A549 (cell line): ENCODE data around the gene GCKR. TPM values are rescaled to one million over a fixed set of nuclear protein-coding genes. Genes with fewer than 3 reads are reported as not detected.

Experiments
- ATAC-seq, 2 experiments: fragments of 200-7000 bp in 1 of 2; fragments of >200 bp in 1 of 2; cut with Nextera tagmentation in 1 of 2; cut with Tn5 transposase in 1 of 2; 3 replicates each; pipeline versions ENCODE4 v1.8.0 to v1.9.1; 2018 to 2020; ENCODE audit warnings: mild to moderate bottlenecking in 1 of 2, moderate library complexity in 1 of 2
- CTCF ChIA-PET: fragments of 300-600 bp; sonication (Branson Sonifier 250); formaldehyde crosslinking; extraction: SDS; loops from one replicate; lab custom pipeline; 2021; ENCODE audit warnings: antibody characterized with exemption, inconsistent platforms; lab: Yijun Ruan, JAX
- POLR2A ChIA-PET: fragments of 350-600 bp; formaldehyde crosslinking; extraction: SDS; loops from one replicate; lab custom pipeline; 2021; ENCODE audit warnings: antibody characterized with exemption, inconsistent platforms; lab: Yijun Ruan, JAX
- DNase-seq, 2 experiments: peaks; one replicate each; pipeline versions ENCODE4 v3.0.0 to v3.0.0-alpha.2; 2011 to 2016; ENCODE audit warnings: low read depth in 1 of 2, low spot score in 1 of 2
- FAIRE-seq: peaks from 2 replicates; lab custom pipeline; 2011; peaks lifted over from hg19 to GRCh38; lab: Jason Lieb, UNC
- H3K27ac ChIP-seq, 2 experiments: fragments of >200 bp; sonication (Bioruptor Twin); formaldehyde crosslinking; 3 replicates each; pipeline ENCODE4 v1.5.1; 2016 to 2017
- H3K4me1 ChIP-seq: fragments of >200 bp; sonication (Bioruptor Twin); formaldehyde crosslinking; 3 replicates; pipeline ENCODE4 v1.6.1; 2016
- H3K4me2 ChIP-seq: fragments of >200 bp; sonication (Bioruptor Twin); formaldehyde crosslinking; 3 replicates; pipeline ENCODE4 v1.6.1; 2016
- H3K4me3 ChIP-seq: fragments of >200 bp; sonication (Bioruptor Twin); formaldehyde crosslinking; 3 replicates; pipeline ENCODE4 v1.5.1; 2016
- H3K9me3 ChIP-seq: fragments of >200 bp; sonication (Bioruptor Twin); formaldehyde crosslinking; 3 replicates; pipeline ENCODE4 v1.6.1; 2016
- BHLHE40 ChIP-seq: IDR thresholded peaks from 2 replicates; pipeline ENCODE4 v1.6.1; 2012; ENCODE audit warnings: low read depth, low read length, inconsistent platforms
- CBX2 ChIP-seq: fragments of 200-600 bp; sonication (generic); IDR thresholded peaks from 2 replicates; pipeline ENCODE4 v1.6.1; 2016; ENCODE audit warnings: low read depth, mild to moderate bottlenecking, borderline replicate concordance
- EHF ChIP-seq: fragments of 250-450 bp; sonication (Bioruptor Pico); IDR thresholded peaks from 2 replicates; pipeline ENCODE4 v1.5.0; 2020; ENCODE audit warnings: mild to moderate bottlenecking
- EP300 ChIP-seq, 2 experiments: fragments of >200 bp; sonication (Bioruptor Twin); formaldehyde crosslinking; IDR thresholded peaks; 2 replicates in 1 of 2; 3 replicates in 1 of 2; pipeline ENCODE4 v1.6.1; 2016 to 2017
- ESRRA ChIP-seq: fragments of 150-350 bp; IDR thresholded peaks from 2 replicates; pipeline ENCODE4 v1.6.1; 2014; ENCODE audit warnings: mild to moderate bottlenecking, low read length, borderline replicate concordance
- FOSL2 ChIP-seq, 2 experiments: fragments of 450-650 bp in 1 of 2; fragments of >200 bp in 1 of 2; sonication (Bioruptor Twin) in 1 of 2; formaldehyde crosslinking; IDR thresholded peaks; 2 replicates each; pipeline versions ENCODE4 v1.5.0 to v1.6.1; 2016 to 2020; ENCODE audit warnings: mild to moderate bottlenecking in 1 of 2, moderate library complexity in 1 of 2
- GATA3 ChIP-seq: IDR thresholded peaks from 2 replicates; pipeline ENCODE4 v1.6.1; 2012; ENCODE audit warnings: borderline replicate concordance
- JUN ChIP-seq, 2 experiments: fragments of >200 bp; sonication (Bioruptor Twin); formaldehyde crosslinking; IDR thresholded peaks; 2 replicates in 1 of 2; 3 replicates in 1 of 2; pipeline ENCODE4 v1.6.1; 2016 to 2017
- KDM5A ChIP-seq: fragments of 200-600 bp; sonication (generic); IDR thresholded peaks from 2 replicates; pipeline ENCODE4 v1.6.1; 2016; ENCODE audit warnings: antibody characterized with exemption, mild to moderate bottlenecking
- MAFK ChIP-seq: fragments of 450-650 bp; IDR thresholded peaks from 2 replicates; pipeline ENCODE4 v1.6.1; 2014; ENCODE audit not compliant: partially characterized antibody
- MAX ChIP-seq: IDR thresholded peaks from 2 replicates; pipeline ENCODE4 v1.6.1; 2012
- NFE2L2 ChIP-seq: fragments of 150-350 bp; conservative IDR thresholded peaks from 2 replicates; pipeline ENCODE4 v1.6.1; 2014; ENCODE audit warnings: low read length
- NPAS2 ChIP-seq: fragments of 250-450 bp; sonication (Bioruptor Pico); IDR thresholded peaks from 2 replicates; pipeline ENCODE4 v1.8.0; 2022; ENCODE audit warnings: mild to moderate bottlenecking, moderate library complexity, borderline replicate concordance
- POLR2A ChIP-seq: IDR thresholded peaks from 2 replicates; pipeline ENCODE4 v1.6.1; 2012; ENCODE audit warnings: mild to moderate bottlenecking, low read length
- POLR2AphosphoS2 ChIP-seq: conservative IDR thresholded peaks from 2 replicates; pipeline ENCODE4 v1.6.1; 2012; ENCODE audit warnings: low read length, improper control_type of control experiment, inconsistent platforms
- RAD21 ChIP-seq, 2 experiments: fragments of >200 bp in 1 of 2; sonication (Bioruptor Twin) in 1 of 2; formaldehyde crosslinking in 1 of 2; IDR thresholded peaks in 1 of 2; conservative IDR thresholded peaks in 1 of 2; 2 replicates in 1 of 2; 3 replicates in 1 of 2; pipeline ENCODE4 v1.6.1; 2012 to 2018; ENCODE audit warnings: inconsistent platforms in 1 of 2
- SREBF2 ChIP-seq: fragments of 450-650 bp; IDR thresholded peaks from 2 replicates; pipeline ENCODE4 v1.6.1; 2014; ENCODE audit warnings: mild to moderate bottlenecking, moderate library complexity
- TP53 ChIP-seq: fragments of 250-450 bp; sonication (Bioruptor Pico); IDR thresholded peaks from 2 replicates; pipeline ENCODE4 v1.5.0; 2021; ENCODE audit warnings: mild to moderate bottlenecking, moderate library complexity
- ZC3H11A ChIP-seq: fragments of 450-650 bp; IDR thresholded peaks from 2 replicates; pipeline ENCODE4 v1.6.1; 2014; ENCODE audit warnings: antibody characterized with exemption, mild to moderate bottlenecking
- ZFP36 ChIP-seq: fragments of 450-650 bp; IDR thresholded peaks from 2 replicates; pipeline ENCODE4 v1.6.1; 2014; ENCODE audit warnings: borderline replicate concordance; ENCODE audit not compliant: partially characterized antibody
- ZNF302 ChIP-seq: fragments of 250-450 bp; sonication (Bioruptor Pico); IDR thresholded peaks from 2 replicates; pipeline ENCODE4 v1.9.0; 2021; ENCODE audit warnings: inconsistent platforms, mild to moderate bottlenecking, moderate library complexity
- WGBS: methylation state at CpG from one replicate; pipeline ENCODE4 v1.1.6; 2017; ENCODE audit errors: missing lambda C conversion rate; 5-methylcytosine and 5-hydroxymethylcytosine counted together
- polyA plus RNA-seq, 4 experiments: library from polyadenylated mRNA; depleted of rRNA in 3 of 4; stranded (reverse); fragments of >200 nt; fragmentation: RNase III in 1 of 4; extraction: RNeasy Plus Mini Kit Qiagen cat#74134 plus additional on column Dnase treatment in 1 of 4; gene quantifications; 2 replicates in 3 of 4; 3 replicates in 1 of 4; pipeline ENCODE4 v1.2.3, GENCODE V29; 2011 to 2017
- TF ChIP-seq, protein P1 (sequence below): IDR thresholded peaks from 2 replicates; pipeline ENCODE4 v1.6.1; 2012

Gene GCKR
- polyA plus RNA-seq, 2 of the 4 experiments (the other 2 are of a cell fraction) = 0.10 to 0.48 TPM

DNA sequence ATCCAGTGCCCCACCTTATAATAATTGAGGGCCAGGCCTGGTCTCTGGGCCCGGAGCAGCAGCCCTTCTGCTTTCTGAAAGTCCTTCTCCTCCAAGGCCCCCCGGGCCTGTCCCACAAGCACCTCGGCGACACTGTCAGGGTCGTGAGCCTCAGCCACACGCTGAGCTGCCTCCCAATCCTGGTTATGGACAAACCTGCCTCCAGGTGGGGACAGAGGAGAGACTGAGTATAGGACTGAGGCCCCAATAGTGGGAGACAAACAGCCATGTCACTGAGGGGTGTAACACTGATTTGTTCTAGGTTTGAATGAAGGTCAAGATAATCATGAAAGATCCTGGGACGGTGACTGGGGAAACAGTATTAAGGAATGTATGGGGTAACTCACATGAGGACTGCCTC is 42.7 kb upstream of the GCKR start:
- no peaks in the 10 kb centered on the region for H3K4me1 ChIP-seq
- ATAC-seq = peak in 1 of 2 experiments; percentile 49; a peak in 3 of 6 replicates
- FAIRE-seq = no peak
- H3K4me3 ChIP-seq = no peak overlapping the region
- POLR2A ChIA-PET = no interaction called here
- H3K4me2 ChIP-seq = no peak overlapping the region
- no peaks in the 10 kb centered on the region for H3K9me3 ChIP-seq
- H3K27ac ChIP-seq = no peak overlapping the region
- CTCF ChIA-PET = interaction anchor here (2.5 kb wide), 1 partner anchor 46 kb away, joined by 8 read pairs; no protein-coding TSS in a partner anchor
- DNase-seq = no peak
- WGBS = 87% methylated on average over 7 of the region's 7 CpGs
- TF ChIP-seq FOSL2 (IDR thresholded peaks at IDR 0.05) (no peak), FOSL2 (CRISPR knock-in tag; IDR thresholded peaks at IDR 0.05) (no peak), KDM5A (no peak), RAD21 (conservative IDR thresholded peaks at IDR 0.05 in 1 of 2, IDR thresholded peaks at IDR 0.05 in 1 of 2) (0 out of 5 replicates have a peak, but pooled peaks of 1 of the 2 experiments have one; percentile 4)
- TF ChIP-seq, all 56 proteins: peak for 1

DNA sequence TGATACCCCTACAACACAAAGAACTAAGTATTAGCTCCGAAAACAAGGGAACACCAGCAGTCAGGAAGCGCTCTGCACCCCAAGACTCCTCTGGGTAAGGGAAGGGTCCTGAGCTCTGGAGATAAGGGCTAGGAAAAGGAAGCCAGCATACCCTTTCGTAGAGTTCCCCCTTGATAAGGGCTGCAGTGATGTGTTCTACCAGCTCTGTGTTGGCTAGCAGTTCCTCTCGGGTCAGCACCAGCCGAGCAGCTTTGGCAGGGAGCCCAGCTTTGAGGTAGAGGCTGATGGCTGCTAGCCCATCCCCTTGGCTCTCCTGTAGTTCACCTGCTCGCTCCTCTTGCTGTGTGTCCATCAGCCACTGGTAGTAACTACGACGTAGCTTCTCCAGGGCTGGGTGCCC is 35.5 kb upstream of the GCKR start:
- ATAC-seq = no peak

GRCh38 chr2:27464443-27464842 is 32.2 kb upstream of the GCKR start:
- H3K4me1 ChIP-seq = no peaks in the 10 kb centered on the region
- TF ChIP-seq BHLHE40 = no peak
- TF ChIP-seq FOSL2 (IDR thresholded peaks at IDR 0.05) = no peak
- no peak for TF ChIP-seq FOSL2 (CRISPR knock-in tag; IDR thresholded peaks at IDR 0.05)
- TF ChIP-seq, protein P1, sequence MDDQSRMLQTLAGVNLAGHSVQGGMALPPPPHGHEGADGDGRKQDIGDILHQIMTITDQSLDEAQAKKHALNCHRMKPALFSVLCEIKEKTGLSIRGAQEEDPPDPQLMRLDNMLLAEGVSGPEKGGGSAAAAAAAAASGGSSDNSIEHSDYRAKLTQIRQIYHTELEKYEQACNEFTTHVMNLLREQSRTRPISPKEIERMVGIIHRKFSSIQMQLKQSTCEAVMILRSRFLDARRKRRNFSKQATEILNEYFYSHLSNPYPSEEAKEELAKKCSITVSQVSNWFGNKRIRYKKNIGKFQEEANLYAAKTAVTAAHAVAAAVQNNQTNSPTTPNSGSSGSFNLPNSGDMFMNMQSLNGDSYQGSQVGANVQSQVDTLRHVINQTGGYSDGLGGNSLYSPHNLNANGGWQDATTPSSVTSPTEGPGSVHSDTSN = no peak
- no peak for TF ChIP-seq EHF (CRISPR knock-in tag)
- TF ChIP-seq CBX2 = no peak
- no peak for TF ChIP-seq TP53 (CRISPR knock-in tag)
- TF ChIP-seq ESRRA = no peak
- TF ChIP-seq POLR2AphosphoS2 = no peak
- TF ChIP-seq ZNF302 = no peak
- no peak for TF ChIP-seq JUN (IDR thresholded peaks at IDR 0.05)
- TF ChIP-seq EP300 (IDR thresholded peaks at IDR 0.05) = no peak
- no peak for TF ChIP-seq GATA3
- TF ChIP-seq MAFK = no peak
- no peak for TF ChIP-seq ZFP36
- no peak for TF ChIP-seq NPAS2 (CRISPR knock-in tag)
- no peak for TF ChIP-seq MAX
- TF ChIP-seq SREBF2 = no peak
- no peak overlapping the region for H3K4me3 ChIP-seq
- H3K27ac ChIP-seq = no peak overlapping the region
- ATAC-seq = no peak
- ChIA-PET CTCF (no interaction called here), POLR2A (no interaction called here)
- WGBS = 94% methylated on average over 7 of the region's 7 CpGs
- no peak overlapping the region for H3K4me2 ChIP-seq
- H3K9me3 ChIP-seq = no peaks in the 10 kb centered on the region
- no peak for DNase-seq
- FAIRE-seq = no peak

More for the DNA sequence above, 35.5 kb upstream of the GCKR start:
- DNase-seq = no peak
- H3K27ac ChIP-seq = no peak overlapping the region
- ChIA-PET CTCF (interaction anchor here (0.6 to 0.8 kb wide), 2 partner anchors 11 to 1691 kb away, joined by 3 read pairs; no protein-coding TSS in a partner anchor), POLR2A (interaction anchor here (0.6 kb wide), 1 partner anchor 31 kb away, joined by 4 read pairs; no protein-coding TSS in a partner anchor)
- H3K4me1 ChIP-seq = no peaks in the 10 kb centered on the region
- TF ChIP-seq NFE2L2 = no peak
- no peak for TF ChIP-seq CBX2
- TF ChIP-seq, protein P1 = no peak
- TF ChIP-seq BHLHE40 = no peak
- no peak for TF ChIP-seq POLR2A
- TF ChIP-seq ZC3H11A = no peak
- H3K4me3 ChIP-seq = no peak overlapping the region
- no peak overlapping the region for H3K4me2 ChIP-seq
- WGBS = 83% methylated on average over 8 of the region's 8 CpGs
- H3K9me3 ChIP-seq = no peaks in the 10 kb centered on the region
- FAIRE-seq = no peak
